GM19043 (cell line): Measurements from ENCODE around the gene PPP4R3A.
"Not testable (repeated sequence)": the region's sequence is repeated elsewhere in the genome, so short reads cannot be mapped to it uniquely, and the experiment has no call there.

Experiments
- ATAC-seq: cut with Tn5 transposase; IDR thresholded peaks from one replicate; pipeline ENCODE4 v1.9.1; 2021; ENCODE audit warnings: low read depth; ENCODE audit not compliant: unreplicated experiment

Gene PPP4R3A

GRCh38 chr14:91510171-91511042 is at the start of gene PPP4R3A:
PPP4R3A (minus strand) TSS chr14:91510310; CDS start chr14:91509647, 663 bp downstream.
- peak; percentile 75 for ATAC-seq

- ATAC-seq: no peak
Measured at GRCh38 chr14:91555531-91555930, 45.4 kb upstream of the PPP4R3A start.

GRCh38 chr14:91554535-91555332 is 44.6 kb upstream of the PPP4R3A start:
- no peak for ATAC-seq

- no peak for ATAC-seq
Measured at GRCh38 chr14:91548108-91548507, 38.0 kb upstream of the PPP4R3A start.

- no peak for ATAC-seq
Measured at GRCh38 chr14:91545946-91546716, 36.0 kb upstream of the PPP4R3A start.

GRCh38 chr14:91545204-91545603 is 35.1 kb upstream of the PPP4R3A start:
- no peak for ATAC-seq

GRCh38 chr14:91536327-91536726 is 26.2 kb upstream of the PPP4R3A start:
- ATAC-seq: no peak

GRCh38 chr14:91534059-91534458 is 23.9 kb upstream of the PPP4R3A start:
- ATAC-seq: not testable (repeated sequence)

GRCh38 chr14:91533623-91534022 is 23.5 kb upstream of the PPP4R3A start:
- no peak for ATAC-seq

- no peak for ATAC-seq
Measured at GRCh38 chr14:91523972-91524371, 13.9 kb upstream of the PPP4R3A start.

GRCh38 chr14:91521061-91521640 is 11.0 kb upstream of the PPP4R3A start:
- no peak for ATAC-seq

GRCh38 chr14:91520138-91520537 is 10.0 kb upstream of the PPP4R3A start:
- ATAC-seq: no peak

GRCh38 chr14:91519239-91520036 is 9.3 kb upstream of the PPP4R3A start:
- no peak for ATAC-seq

- ATAC-seq: no peak
Measured at GRCh38 chr14:91516663-91517388, 6.7 kb upstream of the PPP4R3A start.

- no peak for ATAC-seq
Measured at GRCh38 chr14:91515979-91516378, 5.9 kb upstream of the PPP4R3A start.

- no peak for ATAC-seq
Measured at GRCh38 chr14:91511043-91511383, 903 bp upstream of the PPP4R3A start.

- ATAC-seq: peak; percentile 20
Measured at GRCh38 chr14:91509878-91510170, 286 bp downstream of the PPP4R3A start.

GRCh38 chr14:91509083-91509877 is 830 bp downstream of the PPP4R3A start:
- peak; percentile 14 for ATAC-seq

GRCh38 chr14:91508105-91508504 is 2.0 kb downstream of the PPP4R3A start:
- ATAC-seq: no peak
